Hair follicle dermal papilla cell (primary cell): ENCODE data around the gene NOX1. TPM values are rescaled to one million over a fixed set of nuclear protein-coding genes. Genes with fewer than 3 reads are reported as not detected.

ENCODE experiments used
- small RNA-seq: library from RNA; depleted of rRNA; stranded (forward); fragments of <200 nt; gene quantifications from one replicate; pipeline ENCODE3, GENCODE V24; 2012
- total RNA-seq: library from RNA; depleted of rRNA; stranded (reverse); fragments of >200 nt; gene quantifications from 2 replicates; pipeline ENCODE4 v1.2.3, GENCODE V29; 2012

Gene NOX1
- not detected in 2 replicates for total RNA-seq

DNA sequence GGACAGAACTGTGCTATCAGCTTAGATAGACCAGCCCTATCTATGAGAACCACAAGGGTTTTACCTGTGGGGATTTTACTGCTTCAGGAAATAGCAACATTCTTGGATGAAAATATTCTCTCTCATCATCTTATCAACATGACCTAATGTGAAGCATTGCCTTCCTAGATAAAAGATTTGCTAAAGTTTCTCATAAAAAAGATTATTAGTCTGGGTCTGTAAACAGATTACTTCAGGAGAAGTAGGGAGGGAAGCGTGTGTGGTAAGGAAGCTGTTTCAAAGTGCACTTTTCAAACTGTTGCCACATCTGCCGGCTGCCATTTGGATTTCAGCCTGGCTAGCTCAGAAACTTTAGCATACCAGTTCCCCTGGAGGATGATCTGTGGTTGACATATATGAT lies at the start of gene NOX1:
NOX1 (minus strand) TSS at position 35 of the 400 bp plus-strand sequence. CDS start 220 bp downstream, outside the sequence.

DNA sequence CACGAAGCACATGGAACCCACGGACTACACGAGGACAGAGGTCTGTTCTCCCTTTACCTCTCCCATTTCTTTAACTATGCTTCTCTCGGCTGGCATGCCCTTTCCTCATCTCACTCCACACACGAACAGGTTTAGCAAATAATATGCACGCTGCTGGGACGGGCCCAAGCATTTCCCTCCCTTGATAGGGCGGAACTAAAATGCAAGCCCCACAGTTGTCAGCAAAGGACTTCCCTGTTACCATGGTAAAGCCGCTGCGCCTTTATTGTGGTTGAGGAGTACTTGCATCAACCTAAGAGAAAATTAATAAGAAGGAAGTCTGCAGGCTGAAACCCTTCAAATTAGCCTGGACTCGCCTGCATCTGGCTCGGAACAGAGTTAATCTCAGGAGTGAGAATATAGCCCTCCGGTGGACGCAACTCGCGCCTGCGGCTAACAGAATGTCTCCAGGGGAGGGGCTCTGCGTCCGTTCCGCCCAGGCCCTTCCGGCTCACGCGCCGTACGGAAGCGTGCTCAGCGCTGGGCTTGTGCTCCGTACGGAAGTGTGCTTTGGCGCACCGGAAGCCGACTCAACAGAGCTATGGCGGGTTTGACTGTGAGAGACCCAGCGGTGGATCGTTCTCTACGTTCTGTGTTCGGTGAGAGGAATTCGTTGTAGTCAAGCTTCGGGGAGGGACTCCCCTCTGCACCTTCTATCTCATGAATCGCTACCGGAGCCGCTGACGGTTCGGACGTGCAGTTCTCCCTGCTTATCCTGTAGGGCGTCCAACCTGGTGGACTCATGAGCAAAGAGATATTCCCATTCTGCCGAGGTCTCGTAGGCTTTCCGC lies 54.1 kb downstream of the NOX1 start, which contains the start of gene CSTF2:
CSTF2 (plus strand) TSS at position 555 of the 830 bp plus-strand sequence; CDS start at position 581, 26 bp downstream.

Small RNAs within 50 kb of the gene (small RNA-seq; reads per million reads assigned to genes)
- gene RF00411, result not detected

Other genes starting within 250 kb of the NOX1 start
- gene TSPAN6, start 237.6 kb downstream of the NOX1 start, total RNA-seq, result 23.7 and 26.0 TPM in 2 replicates
- gene SRPX2, start 230.2 kb downstream of the NOX1 start, total RNA-seq, result 55.6 and 56.8 TPM in 2 replicates
- 0.97 and 2.6 TPM in 2 replicates for gene SYTL4, start 142.2 kb downstream of the NOX1 start, total RNA-seq
- gene CSTF2, start 54.0 kb downstream of the NOX1 start, total RNA-seq, result 8.9 and 9.7 TPM in 2 replicates
- gene XKRX, start 54.6 kb upstream of the NOX1 start, total RNA-seq, result not detected in 2 replicates
- not detected in 2 replicates for gene ARL13A, start 95.3 kb upstream of the NOX1 start, total RNA-seq
- gene TRMT2B, start 177.8 kb upstream of the NOX1 start, total RNA-seq, result 8.9 and 12.0 TPM in 2 replicates
- 1.8 and 2.6 TPM in 2 replicates for gene TMEM35A, start 204.5 kb upstream of the NOX1 start, total RNA-seq
- gene CENPI, start 223.8 kb upstream of the NOX1 start, total RNA-seq, result 6.0 and 6.1 TPM in 2 replicates